ENCODE measurements around the gene CAB39. TPM values are rescaled to one million over a fixed set of nuclear protein-coding genes. Genes with fewer than 3 reads are reported as not detected.
"Not testable (repeated sequence)": the region's sequence is repeated elsewhere in the genome, so short reads cannot be mapped to it uniquely, and the experiment has no call there.

CAB39 gene
- polyA plus RNA-seq, 4 donors: 77.1 to 91.5 (median 84.1) TPM

- no peak for DNase-seq (ENCODE audit: low read depth in 4 of 4, low spot score in 2 of 4)
These were observed 30.1 kb upstream of the CAB39 start for GRCh38 chr2:230682546-230682945.

DNA sequence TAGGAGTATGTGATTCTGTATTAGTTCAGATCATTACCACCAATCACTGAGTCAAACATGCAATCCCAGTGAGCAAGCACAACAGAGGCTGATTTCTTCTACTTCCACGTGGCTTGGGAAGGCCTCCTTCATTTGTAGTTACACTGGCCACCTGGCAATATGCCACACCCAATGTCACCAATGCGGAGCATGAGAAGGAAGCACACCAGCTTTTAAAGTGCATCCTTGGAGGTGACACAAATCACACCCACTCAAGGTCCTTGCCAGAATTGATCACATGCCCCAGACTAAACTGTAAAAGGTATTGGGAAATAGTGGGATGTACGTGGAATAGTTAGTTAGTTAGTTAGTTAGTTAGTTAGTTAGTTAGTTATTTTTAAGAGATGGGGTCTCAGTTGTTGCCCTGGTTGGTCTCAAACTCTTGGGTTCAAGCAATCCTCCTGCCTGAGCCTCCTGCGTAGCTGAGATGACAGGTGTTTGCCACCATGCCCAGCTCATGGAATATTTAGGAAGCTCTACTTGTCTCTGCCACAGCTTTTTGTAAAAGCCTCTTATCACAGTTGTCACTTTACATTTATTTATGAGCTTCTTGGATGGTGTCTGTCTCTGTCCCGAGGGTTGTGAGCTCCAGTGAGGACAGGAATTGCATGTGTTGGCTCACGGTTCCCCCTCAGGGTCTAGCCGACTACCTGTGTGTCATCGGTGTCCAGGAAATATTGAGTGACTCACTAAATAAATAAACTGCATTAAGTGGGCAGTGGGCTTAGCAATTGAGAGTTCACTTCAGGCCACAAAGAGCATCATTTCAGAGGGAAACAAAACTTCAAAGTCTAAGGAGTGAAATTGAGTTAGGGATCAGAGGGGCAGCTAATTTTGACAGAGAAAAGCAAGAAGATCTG lies 28.1 kb upstream of the CAB39 start:
- DNase-seq (ENCODE audit: low read depth in 4 of 4, low spot score in 2 of 4): no peak

- DNase-seq (ENCODE audit: low read depth in 4 of 4, low spot score in 2 of 4): no peak
These were observed 27.5 kb upstream of the CAB39 start for GRCh38 chr2:230685178-230685577.

DNA sequence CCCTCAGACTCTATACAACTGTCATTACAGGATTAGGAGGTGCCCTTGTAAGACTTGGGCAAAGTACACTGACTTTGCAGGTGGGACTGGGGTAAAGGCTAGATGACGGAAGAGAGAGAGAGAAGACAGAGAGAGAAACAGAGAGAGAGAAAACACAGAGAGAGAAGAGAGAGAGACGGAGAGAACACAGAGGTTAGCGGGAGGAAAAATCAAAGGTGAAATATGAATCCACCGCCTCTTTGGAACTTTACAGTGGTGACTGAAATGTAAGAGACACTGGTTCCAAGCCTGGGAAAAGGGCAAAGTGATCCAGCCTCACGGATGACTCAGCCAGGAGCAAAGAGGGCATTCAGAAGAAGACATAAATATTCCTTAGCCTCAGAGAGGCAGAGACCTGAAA lies 25.1 kb upstream of the CAB39 start:
- DNase-seq (ENCODE audit: low read depth in 4 of 4, low spot score in 2 of 4): no peak

DNA sequence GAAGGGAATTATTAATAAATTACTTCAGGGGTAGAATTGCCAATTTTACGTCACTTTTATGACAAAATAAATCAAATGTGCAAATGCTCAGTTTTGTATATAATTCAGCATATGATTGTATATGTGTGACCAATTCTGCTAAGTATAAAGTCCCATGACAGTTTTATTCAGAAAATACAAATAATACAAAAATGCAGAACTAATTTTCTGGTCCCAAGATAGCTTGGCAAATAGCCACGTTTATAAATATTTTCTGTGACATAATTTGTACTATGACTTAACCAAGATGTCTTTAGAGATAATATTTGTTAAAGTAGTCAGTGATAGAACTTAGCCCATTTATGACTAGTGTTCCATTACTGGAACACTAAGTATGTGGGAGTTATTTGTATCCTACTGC lies 24.2 kb upstream of the CAB39 start:
- DNase-seq (ENCODE audit: low read depth in 4 of 4, low spot score in 2 of 4): no peak

DNA sequence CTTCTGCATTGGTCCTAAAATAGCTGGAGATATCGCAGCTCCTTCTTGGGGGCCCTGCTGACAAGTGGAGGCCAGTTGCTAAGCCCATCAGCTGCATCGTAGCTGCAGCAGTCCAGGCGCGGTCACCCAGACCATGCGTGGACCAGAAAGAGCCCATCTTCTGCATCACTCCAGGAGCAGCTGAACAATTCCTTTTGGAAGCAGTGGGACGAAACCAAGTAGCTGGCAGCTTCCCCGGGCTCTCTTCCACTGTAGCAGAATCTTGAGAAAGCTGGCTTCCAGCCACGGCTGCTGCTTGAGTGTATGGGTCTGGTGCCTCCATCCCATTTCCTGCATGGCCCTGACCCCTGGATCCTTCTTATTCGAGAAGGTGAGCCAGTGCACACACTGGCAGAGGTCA lies 22.2 kb upstream of the CAB39 start:
- no peak for DNase-seq (ENCODE audit: low read depth in 4 of 4, low spot score in 2 of 4)

DNA sequence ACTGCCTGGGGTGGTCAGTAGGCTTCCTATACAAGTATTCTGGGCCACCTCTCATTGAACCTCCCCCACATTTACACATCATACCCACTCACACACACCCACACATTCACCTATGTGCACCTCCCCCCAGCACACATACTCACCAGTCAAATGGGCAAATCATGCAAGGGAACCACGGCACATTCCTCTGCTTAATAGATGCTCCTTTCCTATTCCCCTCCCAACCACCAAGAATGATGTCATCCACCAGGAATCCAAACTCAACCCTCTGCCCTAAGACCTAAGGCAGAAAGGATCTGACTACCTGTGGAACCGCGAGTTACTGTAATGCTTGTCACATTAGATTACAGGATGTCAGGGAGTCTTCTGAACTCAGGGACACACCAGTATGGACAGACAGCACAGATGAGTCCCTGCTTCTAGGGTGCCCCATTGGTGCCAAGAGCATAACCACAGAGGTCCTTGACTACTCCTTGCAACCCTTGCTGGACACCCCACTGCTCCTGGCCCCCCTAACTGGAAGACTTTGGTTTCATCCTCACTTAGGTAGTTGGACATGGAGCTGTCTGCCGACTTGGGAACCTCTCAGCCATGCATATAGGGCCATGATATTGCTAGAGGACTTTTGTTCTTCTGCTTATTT lies 21.5 kb upstream of the CAB39 start:
- no peak for DNase-seq (ENCODE audit: low read depth in 4 of 4, low spot score in 2 of 4)

- DNase-seq (ENCODE audit: low read depth in 4 of 4, low spot score in 2 of 4): no peak
These were observed 19.9 kb upstream of the CAB39 start for GRCh38 chr2:230692760-230693159.

DNA sequence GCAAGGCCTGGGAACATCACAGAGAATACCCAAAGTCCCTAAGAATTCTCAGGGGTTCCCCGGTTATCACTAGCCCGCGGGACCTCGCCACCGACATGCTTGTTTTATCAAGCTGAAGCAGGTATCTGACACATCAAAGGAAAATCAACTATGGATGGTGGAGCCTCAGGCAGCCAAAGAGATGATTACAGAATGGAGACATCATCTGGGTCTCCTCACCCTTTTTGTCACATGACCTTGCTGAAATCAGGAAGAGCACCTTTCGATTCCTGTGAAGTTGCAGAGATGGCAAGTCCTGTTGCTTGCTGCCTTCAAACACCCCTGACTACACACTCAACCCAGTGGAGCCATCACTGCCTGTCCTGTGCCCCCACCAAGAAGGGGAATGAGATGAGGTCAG lies 19.2 kb upstream of the CAB39 start:
- no peak for DNase-seq (ENCODE audit: low read depth in 4 of 4, low spot score in 2 of 4)

GRCh38 chr2:230694241-230694640 lies 18.4 kb upstream of the CAB39 start:
- DNase-seq (ENCODE audit: low read depth in 4 of 4, low spot score in 2 of 4): no peak

- DNase-seq (ENCODE audit: low read depth in 4 of 4, low spot score in 2 of 4): no peak
These were observed 17.1 kb upstream of the CAB39 start for GRCh38 chr2:230695551-230695950.

DNA sequence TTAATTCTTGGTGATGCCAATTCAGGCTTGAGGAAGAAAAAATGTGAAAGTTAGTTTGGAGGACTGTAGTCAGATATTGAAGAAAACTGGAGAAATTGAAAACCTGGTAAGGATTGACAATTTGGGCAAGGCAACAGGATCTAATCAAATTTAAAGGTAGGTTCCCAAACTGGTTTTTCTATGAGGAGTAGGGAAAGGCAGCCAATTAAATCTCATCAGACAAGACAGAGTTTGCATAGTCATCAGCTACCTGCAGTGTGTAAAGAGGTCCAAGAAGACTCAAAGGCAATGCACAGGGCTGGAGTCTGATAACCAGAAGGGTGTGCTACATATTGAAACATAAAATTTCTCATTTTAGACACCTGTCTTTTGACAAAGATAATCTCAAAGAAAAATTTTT lies 16.0 kb upstream of the CAB39 start:
- no peak for DNase-seq (ENCODE audit: low read depth in 4 of 4, low spot score in 2 of 4)

DNA sequence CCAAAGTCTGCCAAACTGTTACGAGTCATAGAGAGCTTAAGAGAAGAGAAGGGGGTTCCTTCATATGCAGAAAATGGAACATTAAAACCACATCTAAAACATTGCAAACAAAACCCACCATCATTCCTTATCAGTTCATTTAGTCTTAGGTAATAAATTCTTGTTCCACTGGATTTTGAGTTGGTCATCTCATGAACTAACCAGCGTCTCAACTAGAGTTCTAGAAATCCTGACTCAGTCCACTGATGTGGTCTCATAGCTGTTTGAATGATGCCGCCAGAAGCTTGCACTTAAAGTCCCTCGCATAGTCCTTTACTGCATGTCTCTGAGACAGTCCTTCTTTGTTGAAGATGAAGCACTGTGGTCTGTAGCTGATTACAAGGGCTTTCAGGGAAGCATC lies 15.0 kb upstream of the CAB39 start:
- DNase-seq (ENCODE audit: low read depth in 4 of 4, low spot score in 2 of 4): no peak

DNA sequence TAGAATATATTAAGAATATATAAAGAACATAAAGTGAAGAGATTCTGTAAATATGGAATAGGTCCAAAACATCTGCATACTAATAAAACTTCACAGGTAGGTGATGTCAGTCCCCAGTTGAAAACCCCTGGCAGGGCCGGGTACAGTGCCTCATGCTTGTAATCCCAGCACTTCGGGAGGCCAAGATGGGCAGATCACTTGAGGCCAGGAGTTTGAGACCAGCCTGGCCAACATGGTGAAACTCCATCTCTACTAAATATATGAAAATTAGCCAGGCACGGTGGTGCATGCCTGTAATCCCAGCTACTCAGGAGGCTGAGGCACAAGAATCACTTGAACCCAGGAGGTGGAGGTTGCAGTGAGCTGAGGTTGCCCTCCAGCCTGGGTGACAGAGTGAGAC lies 13.9 kb upstream of the CAB39 start:
- not testable (repeated sequence) for DNase-seq (ENCODE audit: low read depth in 4 of 4, low spot score in 2 of 4)

GRCh38 chr2:230700447-230700846 lies 12.2 kb upstream of the CAB39 start:
- no peak for DNase-seq (ENCODE audit: low read depth in 4 of 4, low spot score in 2 of 4)

DNA sequence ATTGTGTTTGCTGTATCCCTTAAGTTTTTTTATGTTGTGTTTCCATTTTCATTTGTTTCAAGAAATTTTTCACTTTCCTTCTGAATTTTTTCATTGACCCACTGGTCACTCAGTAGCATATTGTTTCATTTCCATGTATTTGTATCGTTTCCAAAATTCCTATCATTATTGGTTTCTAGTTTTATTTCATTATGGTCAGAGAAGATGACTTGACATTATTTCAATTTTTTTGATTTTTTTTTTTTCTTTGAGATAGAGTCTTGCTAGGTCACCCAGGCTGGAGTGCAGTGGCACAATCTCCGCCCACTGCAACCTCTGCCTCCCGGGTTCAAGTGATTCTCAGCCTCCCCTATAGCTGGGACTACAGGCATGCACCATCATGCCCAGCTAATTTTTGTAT lies 11.3 kb upstream of the CAB39 start:
- DNase-seq (ENCODE audit: low read depth in 4 of 4, low spot score in 2 of 4): no peak

DNA sequence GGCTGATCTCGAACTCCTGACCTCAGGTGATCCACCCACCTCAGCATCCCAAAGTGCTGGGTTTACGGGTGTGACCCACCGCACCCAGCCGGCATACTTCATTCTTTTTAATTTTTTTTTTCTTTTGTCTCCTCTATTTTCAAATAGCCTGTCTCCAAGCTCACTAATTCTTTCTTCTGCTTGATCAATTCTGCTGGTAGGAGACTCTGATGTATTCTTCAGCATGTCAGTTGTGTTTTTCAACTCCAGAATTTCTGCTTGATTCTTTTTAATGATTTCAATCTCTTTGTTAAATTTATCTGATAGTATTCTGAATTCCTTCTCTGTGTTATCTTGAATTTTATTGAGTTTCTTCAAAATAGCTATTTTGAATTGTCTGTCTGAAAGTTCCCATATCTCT lies 10.2 kb upstream of the CAB39 start:
- not testable (repeated sequence) for DNase-seq (ENCODE audit: low read depth in 4 of 4, low spot score in 2 of 4)

GRCh38 chr2:230703514-230703913 lies 9.1 kb upstream of the CAB39 start:
- DNase-seq (ENCODE audit: low read depth in 4 of 4, low spot score in 2 of 4): no peak

DNA sequence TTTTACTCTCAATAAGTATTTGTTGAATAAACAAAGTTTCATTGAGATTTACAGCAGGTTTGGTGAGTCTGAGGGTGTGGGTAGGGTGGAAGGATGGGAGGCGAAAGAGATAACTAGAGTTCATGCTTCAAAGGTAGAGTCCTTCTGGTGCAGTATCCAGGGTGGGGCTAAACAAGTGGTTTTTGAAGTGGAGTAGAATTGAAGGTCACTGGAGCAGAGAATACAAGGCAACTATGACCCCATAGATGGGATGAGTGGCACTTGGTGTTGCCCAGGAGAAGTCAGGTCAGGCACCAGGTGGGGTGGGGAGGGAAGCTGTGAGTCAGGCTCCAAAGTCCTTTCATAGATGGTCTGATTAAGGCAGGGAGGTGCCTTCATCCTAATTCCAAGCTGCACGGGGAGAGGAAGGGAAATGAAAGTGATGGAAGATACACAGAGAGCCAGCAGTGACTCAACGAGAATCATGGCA lies 6.6 kb upstream of the CAB39 start:
- no peak for DNase-seq (ENCODE audit: low read depth in 4 of 4, low spot score in 2 of 4)

DNA sequence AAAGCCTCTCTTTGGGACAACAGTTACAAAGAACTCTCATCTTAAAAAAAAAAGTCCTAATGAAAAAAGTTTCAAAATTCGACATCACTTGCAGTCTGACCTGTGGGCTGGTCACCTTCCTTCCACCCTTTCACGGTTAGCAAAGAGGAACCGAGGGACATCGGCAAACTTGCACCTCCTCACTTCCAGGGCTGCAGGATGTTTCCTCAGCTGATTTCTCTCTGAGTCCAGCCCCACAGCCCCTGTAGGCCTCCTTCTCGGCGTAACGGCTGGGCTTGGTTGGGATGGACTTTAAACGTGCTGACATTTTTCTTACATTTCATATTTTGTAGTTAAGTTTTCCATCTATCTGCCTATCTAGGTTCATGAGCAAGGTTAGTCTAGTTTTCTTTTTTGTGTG lies 5.7 kb upstream of the CAB39 start:
- DNase-seq (ENCODE audit: low read depth in 4 of 4, low spot score in 2 of 4): no peak

DNA sequence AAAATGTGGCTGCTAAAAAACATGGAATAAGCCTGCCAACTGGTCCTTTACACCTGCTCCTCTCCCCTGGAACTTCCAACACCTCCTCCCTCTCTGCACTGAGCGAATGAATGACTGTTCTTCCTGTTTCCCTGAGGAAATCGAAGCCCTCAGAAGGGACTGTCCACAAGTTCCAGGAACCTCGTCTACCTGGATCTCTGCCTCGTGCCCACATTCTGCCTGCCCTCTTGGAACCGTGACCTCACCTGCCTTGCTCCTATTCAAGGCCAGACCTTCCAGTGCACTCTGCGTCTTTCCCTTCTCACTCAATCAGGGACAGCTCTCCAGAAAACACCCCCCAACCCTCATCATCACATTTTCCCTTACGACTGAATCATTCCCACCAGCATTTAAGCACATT lies 4.4 kb upstream of the CAB39 start:
- no peak for DNase-seq (ENCODE audit: low read depth in 4 of 4, low spot score in 2 of 4)

DNA sequence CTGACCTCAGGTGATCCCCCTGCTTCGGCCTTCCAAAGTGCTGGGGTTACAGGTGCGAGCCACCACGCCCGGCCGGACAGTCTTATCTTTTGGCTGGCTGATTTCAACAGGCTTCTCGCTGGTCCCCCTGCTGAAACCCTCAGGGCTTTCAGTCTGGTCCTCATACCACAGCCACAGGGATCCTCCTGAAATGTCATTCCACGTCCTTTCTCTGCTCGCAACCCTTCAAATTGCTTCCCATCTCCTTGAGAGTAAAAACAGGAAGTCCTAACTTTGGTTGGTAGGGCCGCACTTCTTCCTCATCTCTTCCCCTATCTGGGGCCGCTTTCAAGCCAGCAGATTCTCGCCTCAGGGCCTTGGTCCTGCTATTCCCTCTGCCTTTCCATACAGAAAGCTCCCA lies 1.4 kb upstream of the CAB39 start:
- DNase-seq (ENCODE audit: low read depth in 4 of 4, low spot score in 2 of 4): no peak
